ENCODE data around the gene TAF7. TPM values are rescaled to one million over a fixed set of nuclear protein-coding genes. Genes with fewer than 3 reads are reported as not detected.
A peak's percentile ranks its signal among the peaks of the same experiment; 100 is the strongest.

Gene TAF7
- 10 to 100 TPM; 43.7 to 57.8 (median 52.5) TPM for total RNA-seq

GRCh38 chr5:141320225-141321169, at the start of gene TAF7:
Gene TAF7, minus strand, starts transcription at chr5:141320784. Its CDS starts 740 bp downstream, at chr5:141320044.
- TF ChIP-seq, protein P1, sequence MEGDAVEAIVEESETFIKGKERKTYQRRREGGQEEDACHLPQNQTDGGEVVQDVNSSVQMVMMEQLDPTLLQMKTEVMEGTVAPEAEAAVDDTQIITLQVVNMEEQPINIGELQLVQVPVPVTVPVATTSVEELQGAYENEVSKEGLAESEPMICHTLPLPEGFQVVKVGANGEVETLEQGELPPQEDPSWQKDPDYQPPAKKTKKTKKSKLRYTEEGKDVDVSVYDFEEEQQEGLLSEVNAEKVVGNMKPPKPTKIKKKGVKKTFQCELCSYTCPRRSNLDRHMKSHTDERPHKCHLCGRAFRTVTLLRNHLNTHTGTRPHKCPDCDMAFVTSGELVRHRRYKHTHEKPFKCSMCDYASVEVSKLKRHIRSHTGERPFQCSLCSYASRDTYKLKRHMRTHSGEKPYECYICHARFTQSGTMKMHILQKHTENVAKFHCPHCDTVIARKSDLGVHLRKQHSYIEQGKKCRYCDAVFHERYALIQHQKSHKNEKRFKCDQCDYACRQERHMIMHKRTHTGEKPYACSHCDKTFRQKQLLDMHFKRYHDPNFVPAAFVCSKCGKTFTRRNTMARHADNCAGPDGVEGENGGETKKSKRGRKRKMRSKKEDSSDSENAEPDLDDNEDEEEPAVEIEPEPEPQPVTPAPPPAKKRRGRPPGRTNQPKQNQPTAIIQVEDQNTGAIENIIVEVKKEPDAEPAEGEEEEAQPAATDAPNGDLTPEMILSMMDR (IDR thresholded peaks at IDR 0.05) = peak in 1 of 3 donors; percentile 12
- peak; percentile 50 for DNase-seq (ENCODE audit: low spot score)
- ATAC-seq (ENCODE audit: low FRiP score) = peak; percentile 98

DNA sequence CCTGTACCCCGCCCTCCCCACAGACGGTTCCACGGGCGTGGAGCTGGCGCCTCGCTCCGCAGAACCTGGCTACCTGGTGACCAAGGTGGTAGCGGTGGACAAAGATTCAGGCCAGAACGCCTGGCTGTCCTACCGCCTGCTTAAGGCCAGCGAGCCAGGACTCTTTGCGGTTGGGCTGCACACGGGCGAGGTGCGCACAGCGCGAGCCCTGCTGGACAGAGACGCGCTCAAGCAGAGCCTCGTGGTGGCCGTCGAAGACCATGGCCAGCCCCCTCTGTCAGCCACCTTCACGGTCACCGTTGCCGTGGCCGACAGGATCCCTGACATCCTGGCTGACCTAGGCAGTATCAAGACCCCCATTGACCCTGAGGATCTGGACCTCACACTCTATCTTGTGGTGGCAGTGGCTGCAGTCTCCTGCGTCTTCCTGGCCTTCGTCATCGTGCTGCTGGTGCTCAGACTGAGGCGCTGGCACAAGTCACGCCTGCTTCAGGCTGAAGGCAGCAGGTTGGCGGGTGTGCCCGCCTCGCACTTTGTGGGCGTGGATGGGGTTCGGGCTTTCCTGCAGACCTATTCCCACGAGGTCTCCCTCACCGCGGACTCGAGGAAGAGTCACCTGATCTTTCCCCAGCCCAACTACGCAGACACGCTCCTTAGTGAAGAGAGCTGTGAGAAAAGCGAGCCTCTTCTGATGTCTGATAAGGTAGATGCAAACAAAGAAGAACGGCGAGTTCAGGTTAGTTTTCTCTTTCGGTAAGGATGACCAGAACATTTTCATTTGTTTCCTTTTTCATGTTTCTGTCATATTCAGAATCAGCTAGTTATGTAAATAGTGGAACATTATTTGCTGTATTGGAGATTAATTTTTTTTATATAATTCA, 45.7 kb upstream of the TAF7 start:
- TF ChIP-seq, protein P1 (IDR thresholded peaks at IDR 0.05) = no peak
- ATAC-seq (ENCODE audit: low FRiP score) (no peak), DNase-seq (ENCODE audit: low spot score) (no peak)

DNA sequence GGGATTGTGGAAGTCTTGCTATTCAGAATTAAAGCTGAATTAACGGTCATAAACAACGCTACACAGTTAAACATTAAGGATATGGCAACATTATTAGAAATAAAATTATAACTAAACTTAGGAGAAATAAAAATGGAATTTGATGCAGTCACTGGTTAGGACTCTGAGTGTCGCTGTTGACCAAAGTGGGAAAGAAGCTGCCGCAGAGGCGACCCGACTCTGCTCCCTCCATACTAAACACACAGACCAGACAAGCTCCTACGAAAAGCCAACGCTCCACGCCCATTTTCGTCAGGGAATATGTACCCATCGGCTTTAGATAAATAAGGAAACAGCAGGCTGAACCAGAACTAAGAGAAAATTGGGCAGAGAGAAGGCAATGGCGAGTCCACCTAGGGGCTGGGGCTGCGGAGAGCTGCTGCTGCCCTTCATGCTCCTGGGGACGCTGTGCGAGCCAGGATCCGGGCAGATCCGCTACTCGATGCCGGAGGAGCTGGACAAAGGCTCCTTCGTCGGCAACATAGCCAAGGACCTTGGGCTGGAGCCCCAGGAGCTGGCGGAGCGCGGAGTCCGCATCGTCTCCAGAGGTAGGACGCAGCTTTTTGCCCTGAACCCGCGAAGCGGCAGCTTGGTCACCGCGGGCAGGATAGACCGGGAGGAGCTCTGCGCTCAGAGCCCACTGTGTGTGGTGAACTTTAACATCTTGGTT, 43.5 kb upstream of the TAF7 start, which contains the start of gene PCDHGA5:
PCDHGA5 (plus strand) TSS at position 211 of the 709 bp plus-strand sequence; CDS start at position 380, 169 bp downstream.
- TF ChIP-seq, protein P1 (IDR thresholded peaks at IDR 0.05) = no peak
- DNase-seq (ENCODE audit: low spot score) (no peak), ATAC-seq (ENCODE audit: low FRiP score) (no peak)

DNA sequence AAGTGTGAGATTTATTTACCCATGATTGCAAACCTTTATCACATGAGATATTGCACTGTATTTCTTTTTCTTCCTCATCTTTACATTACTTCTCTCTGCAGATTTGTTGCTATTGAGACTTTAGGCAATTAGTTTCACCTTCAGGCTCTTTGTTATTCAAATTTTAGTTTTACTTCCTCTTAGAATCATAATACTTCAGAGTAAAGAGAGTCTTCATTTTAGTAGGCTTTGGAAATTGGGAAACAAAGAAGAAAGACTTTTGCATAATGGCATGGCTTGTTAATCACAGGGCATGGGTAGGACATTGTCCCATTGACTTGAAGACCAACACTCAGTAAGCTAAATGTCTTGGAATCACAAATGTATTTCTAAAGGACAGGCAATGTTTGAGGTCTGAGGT, 42.1 kb upstream of the TAF7 start:
- DNase-seq (ENCODE audit: low spot score) (no peak), ATAC-seq (ENCODE audit: low FRiP score) (no peak)
- TF ChIP-seq, protein P1 (IDR thresholded peaks at IDR 0.05) = no peak

DNA sequence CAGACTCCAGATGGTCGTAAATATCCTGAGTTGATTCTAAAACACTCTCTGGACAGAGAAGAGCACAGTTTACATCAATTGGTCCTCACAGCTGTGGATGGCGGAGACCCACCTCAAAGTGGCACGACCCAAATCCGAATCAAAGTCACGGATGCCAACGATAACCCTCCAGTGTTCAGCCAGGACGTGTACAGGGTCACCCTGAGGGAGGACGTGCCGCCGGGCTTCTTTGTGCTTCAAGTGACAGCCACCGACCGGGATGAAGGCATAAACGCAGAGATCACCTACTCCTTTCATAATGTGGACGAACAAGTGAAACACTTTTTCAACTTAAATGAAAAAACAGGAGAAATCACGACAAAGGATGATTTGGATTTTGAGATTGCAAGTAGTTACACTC, 40.1 kb upstream of the TAF7 start:
- TF ChIP-seq, protein P1 (IDR thresholded peaks at IDR 0.05) = no peak

DNA sequence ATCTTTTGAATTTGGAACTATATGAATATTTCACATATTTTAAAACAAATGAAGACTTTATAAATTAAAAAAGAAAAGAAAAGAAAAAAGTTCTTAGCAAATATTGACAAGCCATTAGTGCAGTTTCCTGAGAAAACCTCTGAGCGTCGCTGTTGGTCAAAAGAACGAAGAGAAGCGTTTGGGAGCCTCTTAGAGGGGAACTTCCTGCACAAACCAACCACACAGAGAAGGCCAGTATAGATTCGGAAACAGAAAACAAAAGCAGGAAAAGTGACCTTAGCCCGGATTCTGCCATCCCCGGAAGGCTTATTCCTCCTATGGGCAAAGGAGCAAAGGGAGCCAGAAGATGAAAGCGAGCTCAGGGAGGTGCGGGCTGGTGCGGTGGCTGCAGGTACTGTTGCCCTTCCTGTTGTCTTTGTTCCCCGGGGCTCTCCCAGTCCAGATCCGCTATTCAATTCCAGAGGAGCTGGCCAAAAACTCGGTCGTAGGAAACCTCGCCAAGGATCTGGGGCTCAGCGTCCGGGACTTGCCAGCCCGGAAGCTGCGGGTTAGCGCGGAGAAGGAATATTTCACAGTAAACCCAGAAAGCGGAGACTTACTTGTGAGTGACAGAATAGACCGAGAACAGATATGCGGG, 39.3 kb upstream of the TAF7 start, which contains the start of gene PCDHGB2:
PCDHGB2 (plus strand) TSS at position 205 of the 637 bp plus-strand sequence; CDS start at position 347, 142 bp downstream.
- no peak for ATAC-seq (ENCODE audit: low FRiP score)
- TF ChIP-seq, protein P1 (IDR thresholded peaks at IDR 0.05) = no peak
- DNase-seq (ENCODE audit: low spot score) = no peak

More for the DNA sequence above, 40.1 kb upstream of the TAF7 start:
- ATAC-seq (ENCODE audit: low FRiP score) (no peak), DNase-seq (ENCODE audit: low spot score) (no peak)

Data from omental fat pad (tissue), 4 donors.